Thoracic aorta (tissue), 2 donors: Measurements from ENCODE around the gene CCND1. TPM values are rescaled to one million over a fixed set of nuclear protein-coding genes. Genes with fewer than 3 reads are reported as not detected.
"Not testable (repeated sequence)": the region's sequence is repeated elsewhere in the genome, so short reads cannot be mapped to it uniquely, and the experiment has no call there.

ENCODE experiments used
- ATAC-seq: fragments of 150-250 bp; one replicate; pipeline ENCODE4 v1.8.0; 2017; ENCODE audit warnings: low read depth; ENCODE audit not compliant: insufficient number of reproducible peaks, low FRiP score
- DNase-seq: peaks from one replicate; pipeline ENCODE4 v3.0.0-alpha.2; 2020; ENCODE audit warnings: low spot score
- H3K27ac ChIP-seq, 2 donors: fragments of 200-600 bp; sonication (generic); 1 replicate in 1 of 2; 2 replicates in 1 of 2; pipeline ENCODE4 v1.5.1; 2016; ENCODE audit warnings: mild to moderate bottlenecking in 2 of 2, moderate library complexity in 2 of 2
- H3K27me3 ChIP-seq: fragments of 200-600 bp; sonication (generic); replicated peaks from 2 replicates; pipeline ENCODE4 v1.6.0; 2016; ENCODE audit warnings: mild to moderate bottlenecking; ENCODE audit not compliant: insufficient read depth
- H3K36me3 ChIP-seq: fragments of 200-600 bp; sonication (generic); one replicate; pipeline ENCODE4 v1.5.1; 2016
- H3K4me1 ChIP-seq, 2 donors: fragments of 200-600 bp; sonication (generic); 1 replicate in 1 of 2; 2 replicates in 1 of 2; pipeline versions ENCODE4 v1.5.1 to v1.6.0; 2016; ENCODE audit warnings: low read depth in 2 of 2, mild to moderate bottlenecking in 1 of 2; ENCODE audit not compliant: control insufficient read depth in 1 of 2
- H3K4me3 ChIP-seq: fragments of 200-600 bp; sonication (generic); 2 replicates; pipeline ENCODE4 v1.5.1; 2016; ENCODE audit warnings: mild to moderate bottlenecking
- H3K9me3 ChIP-seq: fragments of 200-600 bp; sonication (generic); 2 replicates; pipeline ENCODE4 v1.5.1; 2016
- total RNA-seq, 2 donors: library from RNA; depleted of rRNA; stranded (reverse); fragments of >200 nt; gene quantifications; one replicate each; pipeline versions ENCODE4 v1.1.0 to v1.2.3, GENCODE V29; 2016
- TF ChIP-seq, protein P1 (sequence below): fragments of 200-600 bp; sonication (generic); IDR thresholded peaks from one replicate; pipeline ENCODE4 v1.5.1; 2019; ENCODE audit warnings: antibody characterized with exemption

CCND1 gene
- total RNA-seq, 2 donors from 2014 or later: 109 to 142 TPM

DNA sequence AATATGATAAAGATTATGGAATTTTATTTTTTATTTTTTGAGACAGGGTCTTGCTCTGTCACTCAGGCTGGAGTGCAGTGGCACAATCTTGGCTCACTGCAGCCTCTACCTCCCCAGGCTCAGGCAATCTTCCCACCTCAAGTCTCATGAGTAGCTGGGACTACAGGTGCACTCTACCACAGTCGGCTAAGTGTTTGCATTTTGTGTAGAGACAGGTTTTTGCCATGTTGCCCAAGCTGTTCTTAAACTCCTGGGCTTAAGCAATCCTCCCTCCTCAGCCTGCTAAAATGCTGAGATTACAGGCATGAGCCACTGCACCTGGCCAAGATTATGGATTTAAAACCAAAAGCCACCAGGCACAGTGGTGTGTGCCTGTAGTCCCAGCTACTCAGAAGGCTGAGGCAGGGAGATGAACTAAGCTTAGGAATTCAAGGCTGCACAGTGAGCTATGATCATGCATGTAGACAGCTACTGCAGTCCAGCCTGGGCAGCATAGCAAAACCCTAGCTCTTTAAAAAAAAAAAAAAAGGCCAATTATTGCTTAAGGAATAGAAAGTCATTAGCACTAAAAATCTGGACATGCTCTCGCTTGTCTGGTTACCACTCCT is 20.2 kb upstream of the CCND1 start:
- Histone ChIP-seq H3K9me3 (no peaks in the 10 kb centered on the region), H3K27ac (no peak overlapping the region), H3K27me3 (no peaks in the 10 kb centered on the region), H3K36me3 (no peaks in the 10 kb centered on the region), H3K4me1 (no peaks in the 10 kb centered on the region), H3K4me3 (no peak overlapping the region)
- ATAC-seq (no peak), DNase-seq (no peak)
- TF ChIP-seq, protein P1, sequence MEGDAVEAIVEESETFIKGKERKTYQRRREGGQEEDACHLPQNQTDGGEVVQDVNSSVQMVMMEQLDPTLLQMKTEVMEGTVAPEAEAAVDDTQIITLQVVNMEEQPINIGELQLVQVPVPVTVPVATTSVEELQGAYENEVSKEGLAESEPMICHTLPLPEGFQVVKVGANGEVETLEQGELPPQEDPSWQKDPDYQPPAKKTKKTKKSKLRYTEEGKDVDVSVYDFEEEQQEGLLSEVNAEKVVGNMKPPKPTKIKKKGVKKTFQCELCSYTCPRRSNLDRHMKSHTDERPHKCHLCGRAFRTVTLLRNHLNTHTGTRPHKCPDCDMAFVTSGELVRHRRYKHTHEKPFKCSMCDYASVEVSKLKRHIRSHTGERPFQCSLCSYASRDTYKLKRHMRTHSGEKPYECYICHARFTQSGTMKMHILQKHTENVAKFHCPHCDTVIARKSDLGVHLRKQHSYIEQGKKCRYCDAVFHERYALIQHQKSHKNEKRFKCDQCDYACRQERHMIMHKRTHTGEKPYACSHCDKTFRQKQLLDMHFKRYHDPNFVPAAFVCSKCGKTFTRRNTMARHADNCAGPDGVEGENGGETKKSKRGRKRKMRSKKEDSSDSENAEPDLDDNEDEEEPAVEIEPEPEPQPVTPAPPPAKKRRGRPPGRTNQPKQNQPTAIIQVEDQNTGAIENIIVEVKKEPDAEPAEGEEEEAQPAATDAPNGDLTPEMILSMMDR: no peak

DNA sequence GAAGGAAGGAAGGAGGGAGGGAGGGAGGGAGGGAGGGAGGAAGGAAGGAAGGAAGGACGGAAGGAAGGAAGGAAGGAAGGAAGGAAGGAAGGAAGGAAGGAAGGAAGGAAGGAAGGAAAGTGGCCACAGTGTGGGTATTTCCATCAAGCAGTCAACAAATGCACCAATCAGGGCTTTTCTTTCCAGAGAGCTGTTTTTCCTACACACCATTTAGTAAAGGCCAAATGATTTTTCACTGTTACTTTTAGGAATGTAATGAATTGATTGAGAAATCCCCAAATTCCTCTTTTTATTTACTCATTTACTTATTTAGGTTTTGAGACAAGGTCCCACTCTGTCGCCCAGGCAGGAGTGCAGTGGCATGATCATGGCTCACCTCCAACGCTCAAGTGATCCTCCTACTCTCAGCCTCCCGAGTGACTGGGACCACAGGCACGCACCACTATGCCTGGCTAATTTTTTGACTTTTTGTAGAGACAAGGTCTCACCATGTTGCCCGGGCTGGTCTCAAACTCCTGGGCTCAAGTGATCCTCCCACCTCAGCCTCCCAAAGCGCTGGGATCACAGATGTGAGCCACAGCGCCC is 18.8 kb upstream of the CCND1 start:
- not testable (repeated sequence) for H3K4me3 ChIP-seq, H3K36me3 ChIP-seq, H3K27me3 ChIP-seq, DNase-seq, H3K27ac ChIP-seq, H3K9me3 ChIP-seq, H3K4me1 ChIP-seq, ATAC-seq

DNA sequence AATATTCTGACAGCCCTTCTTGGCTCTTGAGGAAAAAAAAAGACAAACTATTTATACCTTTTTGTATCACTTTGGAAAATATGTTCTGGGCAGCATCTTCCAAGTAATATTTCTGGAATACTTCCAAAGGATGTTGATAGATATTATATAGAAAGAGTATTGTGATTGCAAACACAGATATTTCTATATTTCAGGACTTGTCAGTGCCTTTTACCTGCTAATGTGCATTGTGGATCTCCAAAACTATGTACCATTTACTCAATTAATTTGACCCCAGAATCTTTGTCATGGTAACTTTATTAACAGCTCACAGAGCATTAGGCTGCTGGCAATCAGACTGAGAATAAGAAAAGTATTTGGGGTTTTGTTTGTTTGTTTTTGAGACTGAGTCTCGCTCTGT is 16.7 kb upstream of the CCND1 start:
- no peak for ATAC-seq
- Histone ChIP-seq H3K27me3 (no peaks in the 10 kb centered on the region), H3K36me3 (no peaks in the 10 kb centered on the region), H3K9me3 (no peaks in the 10 kb centered on the region), H3K4me1 (no peaks in the 10 kb centered on the region), H3K27ac (no peak overlapping the region), H3K4me3 (no peak overlapping the region)
- TF ChIP-seq, protein P1: no peak
- DNase-seq: no peak

DNA sequence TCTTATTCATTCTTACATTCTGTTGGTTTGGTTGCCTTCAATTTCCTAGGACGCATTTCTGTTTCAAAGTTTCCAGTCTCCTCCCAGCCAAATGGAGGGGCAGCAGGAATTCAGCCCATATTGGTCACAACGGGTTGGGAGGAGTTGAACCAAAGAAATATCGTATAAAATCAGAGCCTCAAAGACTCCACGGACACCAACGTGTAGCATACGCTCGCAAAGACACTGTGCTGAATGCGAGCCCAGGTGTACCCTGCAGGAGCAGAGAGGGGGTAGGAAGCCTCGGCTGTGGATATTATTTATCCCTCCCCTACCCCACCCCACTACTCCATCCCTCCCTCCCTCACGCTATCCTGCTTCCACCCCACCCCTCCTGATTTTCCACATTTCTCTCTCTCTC is 15.5 kb upstream of the CCND1 start:
- Histone ChIP-seq H3K36me3 (no peaks in the 10 kb centered on the region), H3K27ac (no peak overlapping the region), H3K4me1 (no peaks in the 10 kb centered on the region), H3K27me3 (no peaks in the 10 kb centered on the region), H3K4me3 (no peak overlapping the region), H3K9me3 (no peaks in the 10 kb centered on the region)
- TF ChIP-seq, protein P1: no peak
- ATAC-seq: no peak
- no peak for DNase-seq

DNA sequence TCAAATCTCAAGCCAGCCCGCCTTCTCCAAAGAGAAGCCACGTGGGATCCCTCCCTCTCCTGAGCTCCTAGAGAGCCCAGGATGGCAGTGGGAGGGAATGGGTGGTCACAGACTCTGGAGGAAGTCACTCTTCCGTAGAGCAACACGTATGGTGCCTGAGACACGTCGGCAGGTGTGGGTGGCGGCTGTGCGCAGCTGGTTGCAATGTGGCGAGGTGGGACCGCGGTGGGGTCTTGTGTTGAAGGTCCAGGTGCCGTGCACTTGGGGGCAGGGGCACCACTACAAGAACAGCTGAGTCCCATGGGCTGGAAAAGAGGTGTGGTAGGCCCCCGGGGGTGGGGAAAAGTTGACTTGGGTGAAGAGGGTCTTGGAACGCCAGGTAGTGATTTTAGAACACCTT is 13.4 kb upstream of the CCND1 start:
- ATAC-seq (no peak), DNase-seq (no peak)
- Histone ChIP-seq H3K27ac (no peak overlapping the region), H3K36me3 (no peaks in the 10 kb centered on the region), H3K27me3 (no peaks in the 10 kb centered on the region), H3K4me1 (no peaks in the 10 kb centered on the region), H3K4me3 (no peak overlapping the region), H3K9me3 (no peaks in the 10 kb centered on the region)
- TF ChIP-seq, protein P1: no peak

DNA sequence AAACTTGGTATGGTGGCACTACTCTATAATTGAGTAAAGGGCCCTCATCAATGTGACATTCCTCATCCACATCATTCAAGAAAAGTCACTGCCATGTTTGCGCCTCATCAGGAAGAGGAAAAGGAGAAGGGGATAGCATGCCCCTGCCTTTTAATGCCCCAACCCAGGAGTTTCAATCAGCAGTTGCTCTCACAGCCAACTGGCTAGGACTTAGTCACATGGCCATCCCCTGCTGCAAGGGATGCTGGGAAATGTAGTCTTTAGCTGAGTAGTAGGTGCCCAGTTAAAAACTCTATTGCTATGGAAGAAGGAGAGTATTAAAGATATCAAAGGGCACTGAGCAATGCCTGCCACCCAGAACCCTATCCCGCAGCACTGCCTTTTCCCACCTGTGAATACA is 10.9 kb upstream of the CCND1 start:
- H3K27me3 ChIP-seq: no peaks in the 10 kb centered on the region
- DNase-seq (no peak), ATAC-seq (no peak)
- TF ChIP-seq, protein P1: no peak
- H3K36me3 ChIP-seq: no peaks in the 10 kb centered on the region
- H3K27ac ChIP-seq: no peak overlapping the region
- H3K9me3 ChIP-seq: no peaks in the 10 kb centered on the region
- H3K4me1 ChIP-seq: no peaks in the 10 kb centered on the region
- no peak overlapping the region for H3K4me3 ChIP-seq
